ENCODE results near the gene GNAS. TPM values are rescaled to one million over a fixed set of nuclear protein-coding genes. Genes with fewer than 3 reads are reported as not detected.

The GNAS gene
- total RNA-seq, 1 donor from 2014 or later = 746 TPM

GRCh38 chr20:58875541-58876134, 23.1 kb downstream of the GNAS start:
- TF ChIP-seq, protein P1, sequence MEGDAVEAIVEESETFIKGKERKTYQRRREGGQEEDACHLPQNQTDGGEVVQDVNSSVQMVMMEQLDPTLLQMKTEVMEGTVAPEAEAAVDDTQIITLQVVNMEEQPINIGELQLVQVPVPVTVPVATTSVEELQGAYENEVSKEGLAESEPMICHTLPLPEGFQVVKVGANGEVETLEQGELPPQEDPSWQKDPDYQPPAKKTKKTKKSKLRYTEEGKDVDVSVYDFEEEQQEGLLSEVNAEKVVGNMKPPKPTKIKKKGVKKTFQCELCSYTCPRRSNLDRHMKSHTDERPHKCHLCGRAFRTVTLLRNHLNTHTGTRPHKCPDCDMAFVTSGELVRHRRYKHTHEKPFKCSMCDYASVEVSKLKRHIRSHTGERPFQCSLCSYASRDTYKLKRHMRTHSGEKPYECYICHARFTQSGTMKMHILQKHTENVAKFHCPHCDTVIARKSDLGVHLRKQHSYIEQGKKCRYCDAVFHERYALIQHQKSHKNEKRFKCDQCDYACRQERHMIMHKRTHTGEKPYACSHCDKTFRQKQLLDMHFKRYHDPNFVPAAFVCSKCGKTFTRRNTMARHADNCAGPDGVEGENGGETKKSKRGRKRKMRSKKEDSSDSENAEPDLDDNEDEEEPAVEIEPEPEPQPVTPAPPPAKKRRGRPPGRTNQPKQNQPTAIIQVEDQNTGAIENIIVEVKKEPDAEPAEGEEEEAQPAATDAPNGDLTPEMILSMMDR (IDR thresholded peaks at IDR 0.05) = no peak
- Histone ChIP-seq H3K27ac (no peak overlapping the region), H3K4me1 (no peaks in the 10 kb centered on the region), H3K27me3 (no peaks in the 10 kb centered on the region), H3K36me3 (no peaks in the 10 kb centered on the region), H3K4me3 (no peak overlapping the region), H3K9me3 (no peaks in the 10 kb centered on the region)
- intact Hi-C loops (cut with DNase I) = loop anchor here (10.0 kb wide), 1 partner anchor 339 kb away; no protein-coding TSS in a partner anchor
- DNase-seq (no peak), ATAC-seq (no peak)

DNA sequence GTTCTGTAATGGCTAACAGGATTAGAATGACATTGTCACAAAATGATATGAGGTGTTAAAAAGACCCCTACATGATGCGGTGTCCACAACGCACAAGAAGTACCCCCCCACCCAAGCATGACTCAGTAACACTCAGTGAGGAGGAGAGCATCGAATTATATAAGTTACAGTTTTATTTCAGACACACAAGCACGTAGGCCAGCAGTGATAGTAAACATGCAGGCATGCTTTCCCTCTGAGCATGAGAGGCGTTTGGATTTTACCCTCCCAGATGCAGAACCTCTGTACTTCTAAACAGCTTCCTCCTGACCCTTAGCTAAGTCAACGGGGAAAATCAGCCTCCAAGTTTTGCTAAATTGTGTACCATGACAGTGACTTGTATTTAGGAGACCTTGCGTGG, 23.9 kb downstream of the GNAS start:
- H3K27me3 ChIP-seq = no peaks in the 10 kb centered on the region
- no peaks in the 10 kb centered on the region for H3K9me3 ChIP-seq
- DNase-seq (no peak), ATAC-seq (no peak)
- TF ChIP-seq, protein P1 (IDR thresholded peaks at IDR 0.05) = no peak
- no peaks in the 10 kb centered on the region for H3K4me1 ChIP-seq
- no peak overlapping the region for H3K27ac ChIP-seq
- H3K36me3 ChIP-seq = no peaks in the 10 kb centered on the region
- H3K4me3 ChIP-seq = no peak overlapping the region
- intact Hi-C loops (cut with DNase I) = loop anchor here (10.0 kb wide), 1 partner anchor 338 kb away; no protein-coding TSS in a partner anchor

GRCh38 chr20:58877050-58877975, 24.8 kb downstream of the GNAS start:
- ATAC-seq = no peak
- H3K27ac ChIP-seq = no peak overlapping the region
- H3K36me3 ChIP-seq = no peaks in the 10 kb centered on the region
- TF ChIP-seq, protein P1 (IDR thresholded peaks at IDR 0.05) = no peak
- no peak for DNase-seq
- no peaks in the 10 kb centered on the region for H3K4me1 ChIP-seq
- H3K27me3 ChIP-seq = no peaks in the 10 kb centered on the region
- intact Hi-C loops (cut with DNase I) = loop anchor here (10.0 kb wide), 1 partner anchor 337 kb away; no protein-coding TSS in a partner anchor
- no peaks in the 10 kb centered on the region for H3K9me3 ChIP-seq
- H3K4me3 ChIP-seq = no peak overlapping the region

DNA sequence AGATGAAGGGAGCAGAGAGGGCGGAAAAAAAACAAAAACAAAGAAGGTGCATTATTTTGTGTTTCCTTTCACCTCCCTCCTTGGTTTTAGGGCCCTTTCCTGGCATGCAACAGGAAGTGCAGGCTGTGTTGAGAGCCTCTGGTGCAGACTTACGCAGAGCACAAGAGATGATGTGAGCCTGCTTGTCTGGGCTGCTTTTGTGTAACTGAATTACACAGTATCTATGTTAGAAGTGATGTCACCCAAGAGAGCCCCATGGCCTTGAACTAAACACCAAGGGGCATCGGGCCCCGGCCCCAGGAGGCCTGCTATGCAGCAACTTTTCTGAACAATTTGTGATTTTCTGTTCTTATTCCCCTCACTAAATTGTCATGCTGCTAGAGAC, 25.5 kb downstream of the GNAS start:
- Histone ChIP-seq H3K9me3 (no peaks in the 10 kb centered on the region), H3K27me3 (no peaks in the 10 kb centered on the region), H3K27ac (no peak overlapping the region), H3K4me1 (no peaks in the 10 kb centered on the region), H3K4me3 (no peak overlapping the region), H3K36me3 (no peaks in the 10 kb centered on the region)
- DNase-seq (no peak), ATAC-seq (no peak)
- intact Hi-C loops (cut with DNase I) = loop anchor here (10.0 kb wide), 1 partner anchor 337 kb away; no protein-coding TSS in a partner anchor
- TF ChIP-seq, protein P1 (IDR thresholded peaks at IDR 0.05) = no peak

DNA sequence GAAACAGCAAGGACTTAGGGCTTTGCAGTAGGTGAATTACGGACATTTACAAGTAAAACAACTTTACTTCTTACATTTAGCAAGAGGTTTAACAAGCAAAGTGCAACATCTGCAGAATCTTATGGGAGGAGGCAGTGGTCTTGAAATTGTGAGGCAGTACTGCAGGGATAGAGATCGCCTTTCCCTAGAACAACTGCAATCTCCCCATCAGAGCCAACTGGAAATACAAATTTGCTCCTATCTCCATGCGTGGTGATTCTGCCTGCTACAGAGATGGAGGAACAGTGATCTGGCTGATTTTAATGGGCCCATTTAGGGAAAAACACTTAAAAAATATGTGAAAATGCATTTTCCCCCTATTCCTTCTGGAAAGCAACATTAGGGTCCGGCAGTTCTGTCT, 25.9 kb downstream of the GNAS start:
- H3K4me1 ChIP-seq = no peaks in the 10 kb centered on the region
- no peak for DNase-seq
- intact Hi-C loops (cut with DNase I) = loop anchor here (10.0 kb wide), 1 partner anchor 336 kb away; no protein-coding TSS in a partner anchor
- H3K27me3 ChIP-seq = no peaks in the 10 kb centered on the region
- TF ChIP-seq, protein P1 (IDR thresholded peaks at IDR 0.05) = no peak
- no peak overlapping the region for H3K27ac ChIP-seq
- no peak overlapping the region for H3K4me3 ChIP-seq
- H3K9me3 ChIP-seq = no peaks in the 10 kb centered on the region
- ATAC-seq = no peak
- H3K36me3 ChIP-seq = no peaks in the 10 kb centered on the region
